PC-3 (cell line): ENCODE data around the gene PLEKHG3. TPM values are rescaled to one million over a fixed set of nuclear protein-coding genes. Genes with fewer than 3 reads are reported as not detected.

ENCODE experiments used
- ATAC-seq: fragments of 200-7000 bp; cut with Tn5 transposase; 2 replicates; pipeline ENCODE4 v1.9.1; 2020; ENCODE audit warnings: mild to moderate bottlenecking, moderate library complexity
- BruUV-seq: library from RNA; stranded (reverse); fragments of 400-500 nt; replicated peaks from 2 replicates; lab custom pipeline; 2021; lab: Mats Ljungman, UMichigan
- CTCF ChIA-PET: fragments of 300-600 bp; sonication (Branson Sonifier 250); formaldehyde crosslinking; loops from one replicate; lab custom pipeline; 2022; ENCODE audit warnings: antibody characterized with exemption; lab: Charles Lee
- POLR2A ChIA-PET: fragments of 300-600 bp; sonication (Branson Sonifier 250); formaldehyde crosslinking; loops from one replicate; lab custom pipeline; 2022; ENCODE audit warnings: antibody characterized with exemption; ENCODE audit not compliant: unreplicated experiment; lab: Charles Lee
- DNase-seq: peaks from one replicate; pipeline ENCODE4 v3.0.0-alpha.2; 2015
- H2AFZ ChIP-seq: fragments of 300-600 bp; sonication (generic); 2 replicates; pipeline ENCODE4 v1.6.0; 2016; ENCODE audit warnings: antibody characterized with exemption, low read length
- H3F3A ChIP-seq: fragments of 300-600 bp; sonication (generic); one replicate; pipeline ENCODE4 v1.6.0; 2017; ENCODE audit warnings: antibody characterized with exemption, low read length, control low read depth, mild to moderate bottlenecking; ENCODE audit not compliant: unreplicated experiment
- H3K27ac ChIP-seq: fragments of 300-600 bp; sonication (generic); 2 replicates; pipeline ENCODE4 v1.5.1; 2016; ENCODE audit warnings: mild to moderate bottlenecking, low read length
- H3K27me3 ChIP-seq: fragments of 300-600 bp; sonication (generic); 2 replicates; pipeline ENCODE4 v1.6.1; 2016; ENCODE audit warnings: low read length, mixed read lengths
- H3K36me3 ChIP-seq: fragments of 300-600 bp; sonication (generic); 2 replicates; pipeline ENCODE4 v1.6.1; 2016; ENCODE audit warnings: low read depth, mixed run types, low read length, mixed read lengths
- H3K4me1 ChIP-seq: fragments of 300-600 bp; sonication (generic); 2 replicates; pipeline ENCODE4 v1.5.1; 2016; ENCODE audit warnings: low read length; ENCODE audit not compliant: insufficient read depth
- H3K4me2 ChIP-seq: fragments of 300-600 bp; sonication (generic); 2 replicates; pipeline ENCODE4 v1.6.0; 2016; ENCODE audit warnings: low read length
- H3K4me3 ChIP-seq: fragments of 300-600 bp; sonication (generic); 2 replicates; pipeline ENCODE4 v1.5.1; 2016; ENCODE audit warnings: mild to moderate bottlenecking, low read length, mixed read lengths
- H3K79me2 ChIP-seq: fragments of 300-600 bp; sonication (generic); 2 replicates; pipeline ENCODE4 v1.6.1; 2017; ENCODE audit warnings: low read length, mixed read lengths
- H3K9ac ChIP-seq: fragments of 300-600 bp; sonication (generic); 2 replicates; pipeline ENCODE4 v1.6.0; 2016; ENCODE audit warnings: mild to moderate bottlenecking, low read length
- H3K9me2 ChIP-seq: fragments of 300-600 bp; sonication (generic); replicated peaks from 2 replicates; pipeline ENCODE4 v1.6.1; 2016; ENCODE audit warnings: mixed run types, low read length, mixed read lengths
- H3K9me3 ChIP-seq: fragments of 300-600 bp; sonication (generic); 2 replicates; pipeline ENCODE4 v1.6.1; 2016; ENCODE audit warnings: low read length, mixed read lengths
- H4K20me1 ChIP-seq: fragments of 300-600 bp; sonication (generic); 2 replicates; pipeline ENCODE4 v1.6.1; 2016; ENCODE audit warnings: low read length, mixed read lengths
- EZH2 ChIP-seq: fragments of 300-600 bp; sonication (generic); IDR thresholded peaks from one replicate; pipeline ENCODE4 v1.6.1; 2017; ENCODE audit warnings: antibody characterized with exemption, mild to moderate bottlenecking, low read length; ENCODE audit not compliant: unreplicated experiment
- EZH2phosphoT487 ChIP-seq: fragments of 300-600 bp; sonication (generic); IDR thresholded peaks from 2 replicates; pipeline ENCODE4 v1.6.1; 2018; ENCODE audit warnings: mild to moderate bottlenecking, antibody characterized with exemption, low read length, borderline replicate concordance
- intact Hi-C: fragments of 100-400 bp; cut with micrococcal nuclease; formaldehyde crosslinking; loops from 2 replicates; pipeline ENCODE4 v1.9.0; 2023
- total RNA-seq: library from RNA; depleted of rRNA; stranded (reverse); fragments of >200 nt; gene quantifications from 2 replicates; pipeline ENCODE4 v1.2.3, GENCODE V29; 2014
- TF ChIP-seq, protein P1 (sequence below): fragments of 300-600 bp; sonication (generic); conservative IDR thresholded peaks from 2 replicates; pipeline ENCODE4 v1.5.1; 2017; ENCODE audit warnings: antibody characterized with exemption, low read depth, mild to moderate bottlenecking, low read length

The PLEKHG3 gene
- total RNA-seq, 1 experiment from 2014 or later, result 49.6 TPM

DNA sequence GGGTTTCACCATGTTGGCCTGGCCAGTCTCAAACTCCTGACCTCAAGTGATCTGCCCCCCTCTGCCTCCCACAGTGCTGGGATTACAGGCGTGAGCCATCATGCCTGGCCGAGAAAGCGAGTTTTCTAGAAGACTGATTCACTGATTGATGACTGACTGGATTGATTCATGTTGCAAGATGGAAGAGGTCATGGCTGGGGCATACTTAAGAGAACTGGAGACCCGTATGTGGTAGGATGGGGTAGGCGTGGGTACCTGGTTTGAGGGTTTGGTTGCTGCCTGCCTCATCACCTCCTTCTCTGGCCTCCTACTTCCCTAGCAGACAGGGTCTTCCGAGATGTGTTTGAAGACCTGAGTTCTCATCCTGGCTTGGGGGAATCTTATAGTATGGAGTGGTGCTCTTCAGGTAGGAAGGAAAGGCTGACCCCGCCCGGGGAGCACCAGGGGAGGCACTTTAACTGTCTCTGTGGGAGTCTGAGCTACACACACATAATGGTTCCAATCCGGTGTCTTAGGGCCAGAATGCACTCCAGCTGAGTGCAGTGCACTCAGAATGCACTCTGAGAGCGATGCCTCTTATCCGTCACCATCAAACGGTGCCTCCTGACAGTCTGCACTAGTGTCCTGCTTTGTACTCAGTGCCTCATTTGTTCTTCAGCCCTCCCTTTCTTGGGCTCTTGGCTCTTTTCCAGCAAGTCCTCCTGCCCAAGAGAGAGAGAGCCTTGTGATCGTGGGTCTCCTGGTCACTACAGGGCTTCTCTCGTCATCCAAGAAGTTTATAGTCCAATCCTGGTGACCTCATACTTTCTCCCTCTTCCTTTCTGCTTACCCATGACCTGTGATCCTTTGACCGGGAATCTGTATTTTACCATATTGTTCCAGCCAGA lies 19.7 kb downstream of the PLEKHG3 start:
- Histone ChIP-seq H3K4me1 (peaks cover 71% of the 10 kb centered on the region), H3K4me2 (no peak overlapping the region), H3K9ac (no peak overlapping the region), H3K36me3 (peaks cover 6% of the 10 kb centered on the region), H3K27me3 (no peaks in the 10 kb centered on the region), H4K20me1 (no peaks in the 10 kb centered on the region), H3K27ac (peak overlapping the region; percentile 1), H3K4me3 (no peak overlapping the region), H3K79me2 (peaks cover 84% of the 10 kb centered on the region), H2AFZ (no peak overlapping the region), H3F3A (peaks cover 8% of the 10 kb centered on the region), H3K9me2 (no peaks in the 10 kb centered on the region), H3K9me3 (no peaks in the 10 kb centered on the region)
- DNase-seq, result no peak
- no TSS peak for BruUV-seq
- intact Hi-C loops, result no loop called here
- ChIA-PET POLR2A (no interaction called here), CTCF (interaction anchor here (0.6 kb wide), 1 partner anchor 205 kb away, joined by 3 read pairs; no protein-coding TSS in a partner anchor)
- no peak for ATAC-seq
- TF ChIP-seq EZH2 (no peak), EZH2phosphoT487 (no peak)
- TF ChIP-seq, protein P1, sequence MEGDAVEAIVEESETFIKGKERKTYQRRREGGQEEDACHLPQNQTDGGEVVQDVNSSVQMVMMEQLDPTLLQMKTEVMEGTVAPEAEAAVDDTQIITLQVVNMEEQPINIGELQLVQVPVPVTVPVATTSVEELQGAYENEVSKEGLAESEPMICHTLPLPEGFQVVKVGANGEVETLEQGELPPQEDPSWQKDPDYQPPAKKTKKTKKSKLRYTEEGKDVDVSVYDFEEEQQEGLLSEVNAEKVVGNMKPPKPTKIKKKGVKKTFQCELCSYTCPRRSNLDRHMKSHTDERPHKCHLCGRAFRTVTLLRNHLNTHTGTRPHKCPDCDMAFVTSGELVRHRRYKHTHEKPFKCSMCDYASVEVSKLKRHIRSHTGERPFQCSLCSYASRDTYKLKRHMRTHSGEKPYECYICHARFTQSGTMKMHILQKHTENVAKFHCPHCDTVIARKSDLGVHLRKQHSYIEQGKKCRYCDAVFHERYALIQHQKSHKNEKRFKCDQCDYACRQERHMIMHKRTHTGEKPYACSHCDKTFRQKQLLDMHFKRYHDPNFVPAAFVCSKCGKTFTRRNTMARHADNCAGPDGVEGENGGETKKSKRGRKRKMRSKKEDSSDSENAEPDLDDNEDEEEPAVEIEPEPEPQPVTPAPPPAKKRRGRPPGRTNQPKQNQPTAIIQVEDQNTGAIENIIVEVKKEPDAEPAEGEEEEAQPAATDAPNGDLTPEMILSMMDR, result no peak

DNA sequence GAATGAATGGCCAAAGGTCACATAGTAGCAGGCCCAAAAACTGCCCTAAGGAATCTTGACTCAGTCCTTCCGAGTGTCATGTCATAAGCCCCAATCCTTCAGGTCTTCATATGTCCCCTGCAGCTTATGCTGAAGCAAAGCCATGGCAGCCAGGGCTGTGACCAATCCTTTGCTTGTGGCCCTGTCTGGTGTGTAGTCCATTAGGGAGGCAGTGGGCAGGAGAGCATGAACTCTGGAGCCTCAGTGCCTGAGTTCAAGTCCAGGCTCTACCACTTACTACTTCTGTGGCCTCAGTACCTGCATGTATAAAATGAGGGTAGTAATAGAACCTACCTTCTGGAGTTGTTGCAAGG lies 20.3 kb downstream of the PLEKHG3 start:
- BruUV-seq, result no TSS peak
- ATAC-seq (no peak), DNase-seq (no peak)
- H3F3A ChIP-seq, result peaks cover 4% of the 10 kb centered on the region
- H3K4me1 ChIP-seq, result peaks cover 64% of the 10 kb centered on the region
- no peak for TF ChIP-seq EZH2
- TF ChIP-seq, protein P1, result no peak
- no peak for TF ChIP-seq EZH2phosphoT487
- POLR2A ChIA-PET, result no interaction called here
- H3K9ac ChIP-seq, result no peak overlapping the region
- no peaks in the 10 kb centered on the region for H3K9me3 ChIP-seq
- no peaks in the 10 kb centered on the region for H3K9me2 ChIP-seq
- H3K27me3 ChIP-seq, result no peaks in the 10 kb centered on the region
- CTCF ChIA-PET, result interaction anchor here (0.5 to 0.9 kb wide), 3 partner anchors 16 to 206 kb away, joined by 3 to 6 read pairs (median 3); no protein-coding TSS in a partner anchor
- H3K4me2 ChIP-seq, result peak overlapping the region; percentile 74; the same call in 1 of the 2 replicates
- H3K27ac ChIP-seq, result peak overlapping the region; percentile 84
- H3K36me3 ChIP-seq, result peaks cover 10% of the 10 kb centered on the region
- no peaks in the 10 kb centered on the region for H4K20me1 ChIP-seq
- H2AFZ ChIP-seq, result no peak overlapping the region
- intact Hi-C loops, result no loop called here
- H3K79me2 ChIP-seq, result peaks cover 78% of the 10 kb centered on the region
- no peak overlapping the region for H3K4me3 ChIP-seq
